NCI-H1105 (cell line): Measurements from ENCODE around the gene CELSR1.
"Not testable (repeated sequence)": the region's sequence is repeated elsewhere in the genome, so short reads cannot be mapped to it uniquely, and the experiment has no call there.

Experiments
- DNase-seq: peaks from one replicate; lab custom pipeline; 2025; lab: John Stamatoyannopoulos, UW

Gene CELSR1

GRCh38 chr22:46320166-46320710 lies 217.2 kb downstream of the CELSR1 start:
- DNase-seq = no peak

DNA sequence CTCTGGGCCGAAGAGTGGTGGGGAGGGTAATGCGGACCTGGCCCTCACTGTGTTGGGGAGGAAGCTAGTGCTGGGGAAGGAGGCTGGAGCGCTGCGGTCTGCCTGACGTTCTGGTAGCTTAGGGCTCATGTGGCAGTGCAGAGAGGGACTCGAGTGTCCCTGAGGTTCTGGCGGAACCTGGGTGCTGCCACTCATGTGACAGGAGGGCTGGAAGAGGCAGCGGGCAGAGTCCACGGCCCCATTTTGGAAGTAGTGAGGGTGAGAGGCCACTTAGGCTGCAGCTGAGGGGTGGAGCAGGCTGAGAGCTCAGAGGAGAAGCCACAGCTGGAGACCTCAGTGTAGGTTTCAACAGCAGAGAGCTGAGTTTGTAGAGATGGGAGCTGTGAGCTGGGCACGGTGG lies 218.1 kb downstream of the CELSR1 start:
- DNase-seq = no peak

- no peak for DNase-seq
Measured at GRCh38 chr22:46318576-46318975, 218.8 kb downstream of the CELSR1 start.

GRCh38 chr22:46317646-46318045 lies 219.8 kb downstream of the CELSR1 start:
- DNase-seq = no peak

- no peak for DNase-seq
Measured at GRCh38 chr22:46315976-46316375, 221.4 kb downstream of the CELSR1 start.

GRCh38 chr22:46312848-46313247 lies 224.6 kb downstream of the CELSR1 start:
- not testable (repeated sequence) for DNase-seq

GRCh38 chr22:46312056-46312455 lies 225.4 kb downstream of the CELSR1 start:
- DNase-seq = no peak
